Gastrocnemius medialis (tissue), 4 donors: ENCODE results near the gene ERO1B. TPM values are rescaled to one million over a fixed set of nuclear protein-coding genes. Genes with fewer than 3 reads are reported as not detected.

Experiments used
- ATAC-seq, 2 donors: fragments of 150-250 bp; one replicate each; pipeline ENCODE4 v1.9.1; 2016
- DNase-seq, 2 donors: peaks; one replicate each; pipeline ENCODE4 v3.0.0-alpha.2; 2019
- H3K27ac ChIP-seq, 4 donors: fragments of 200-600 bp; sonication (generic); 1 replicate in 1 of 4; 2 replicates in 3 of 4; pipeline ENCODE4 v1.5.1; 2016 to 2018; ENCODE audit warnings: mild to moderate bottlenecking in 2 of 4, moderate library complexity in 1 of 4
- H3K27me3 ChIP-seq, 3 donors: fragments of 200-600 bp; sonication (generic) in 2 of 3; 1 replicate in 1 of 3; 2 replicates in 2 of 3; pipeline versions ENCODE4 v1.5.1 to v1.6.0; 2016 to 2019; ENCODE audit warnings: mild to moderate bottlenecking in 1 of 3, moderate library complexity in 1 of 3
- H3K36me3 ChIP-seq, 2 donors: fragments of 200-600 bp; sonication (generic) in 1 of 2; one replicate each; pipeline ENCODE4 v1.5.1; 2017 to 2018
- H3K4me1 ChIP-seq, 2 donors: fragments of 200-600 bp; sonication (generic) in 1 of 2; one replicate each; pipeline ENCODE4 v1.5.1; 2016 to 2017; ENCODE audit warnings: mild to moderate bottlenecking in 2 of 2
- H3K4me3 ChIP-seq, 4 donors: fragments of 200-600 bp; sonication (generic) in 3 of 4; 1 replicate in 1 of 4; 2 replicates in 3 of 4; pipeline ENCODE4 v1.5.1; 2016 to 2019; ENCODE audit warnings: mild to moderate bottlenecking in 2 of 4
- H3K9me3 ChIP-seq, 3 donors: fragments of 200-600 bp; sonication (generic) in 2 of 3; 1 replicate in 1 of 3; 2 replicates in 2 of 3; pipeline ENCODE4 v1.5.1; 2016 to 2019
- POLR2A ChIP-seq, 2 donors: fragments of 450-650 bp; IDR thresholded peaks; one replicate each; pipeline ENCODE4 v1.6.1; 2017; ENCODE audit warnings: antibody characterized with exemption in 2 of 2, mild to moderate bottlenecking in 2 of 2, moderate library complexity in 2 of 2
- in situ Hi-C, 4 donors: fragments of 200-750 bp; cut with MboI; loops; one replicate each; pipeline versions ENCODE4 v1.15.0 to v1.8.0; 2017; ENCODE audit warnings: low sequenced_read_pairs in 4 of 4
- intact Hi-C: fragments of 100-400 bp; cut with DNase I; formaldehyde crosslinking; loops from one replicate; pipeline ENCODE4 v1.15.1; 2023; ENCODE audit warnings: low total_unique reads
- total RNA-seq, 4 donors: library from RNA; depleted of rRNA; stranded (reverse); fragments of >200 nt; gene quantifications; one replicate each; pipeline versions ENCODE4 v1.1.0 to v1.2.3, GENCODE V29; 2016
- TF ChIP-seq, protein P1 (sequence below), 5 experiments: fragments of 450-650 bp in 3 of 5; fragments of 200-600 bp in 2 of 5; sonication (generic) in 2 of 5; IDR thresholded peaks in 4 of 5; conservative IDR thresholded peaks in 1 of 5; 1 replicate in 4 of 5; 2 replicates in 1 of 5; pipeline ENCODE4 v1.5.1; 2016 to 2019; ENCODE audit warnings: antibody characterized with exemption in 5 of 5, mild to moderate bottlenecking in 3 of 5, moderate library complexity in 3 of 5

Gene ERO1B
- total RNA-seq, 4 donors from 2014 or later, result 3.6 to 10.2 (median 5.8) TPM

GRCh38 chr1:236166041-236166440 lies 115.7 kb downstream of the ERO1B start:
- ATAC-seq (no peak), DNase-seq (no peak)
- in situ Hi-C loops (no loop called here), intact Hi-C loops (no loop called here)
- no peaks in the 10 kb centered on the region for H3K9me3 ChIP-seq
- no peak for TF ChIP-seq POLR2A (IDR thresholded peaks at IDR 0.05)
- TF ChIP-seq, protein P1, sequence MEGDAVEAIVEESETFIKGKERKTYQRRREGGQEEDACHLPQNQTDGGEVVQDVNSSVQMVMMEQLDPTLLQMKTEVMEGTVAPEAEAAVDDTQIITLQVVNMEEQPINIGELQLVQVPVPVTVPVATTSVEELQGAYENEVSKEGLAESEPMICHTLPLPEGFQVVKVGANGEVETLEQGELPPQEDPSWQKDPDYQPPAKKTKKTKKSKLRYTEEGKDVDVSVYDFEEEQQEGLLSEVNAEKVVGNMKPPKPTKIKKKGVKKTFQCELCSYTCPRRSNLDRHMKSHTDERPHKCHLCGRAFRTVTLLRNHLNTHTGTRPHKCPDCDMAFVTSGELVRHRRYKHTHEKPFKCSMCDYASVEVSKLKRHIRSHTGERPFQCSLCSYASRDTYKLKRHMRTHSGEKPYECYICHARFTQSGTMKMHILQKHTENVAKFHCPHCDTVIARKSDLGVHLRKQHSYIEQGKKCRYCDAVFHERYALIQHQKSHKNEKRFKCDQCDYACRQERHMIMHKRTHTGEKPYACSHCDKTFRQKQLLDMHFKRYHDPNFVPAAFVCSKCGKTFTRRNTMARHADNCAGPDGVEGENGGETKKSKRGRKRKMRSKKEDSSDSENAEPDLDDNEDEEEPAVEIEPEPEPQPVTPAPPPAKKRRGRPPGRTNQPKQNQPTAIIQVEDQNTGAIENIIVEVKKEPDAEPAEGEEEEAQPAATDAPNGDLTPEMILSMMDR (IDR thresholded peaks at IDR 0.05 in 4 of 5, conservative IDR thresholded peaks at IDR 0.05 in 1 of 5), result no peak
- H3K27me3 ChIP-seq, result no peaks in the 10 kb centered on the region
- H3K27ac ChIP-seq, result no peak overlapping the region
- no peaks in the 10 kb centered on the region for H3K36me3 ChIP-seq
- no peak overlapping the region for H3K4me3 ChIP-seq
- H3K4me1 ChIP-seq, result no peaks in the 10 kb centered on the region

Other genes starting within 250 kb of the ERO1B start
- gene NID1, start 216.9 kb downstream of the ERO1B start, total RNA-seq, result 10 to 100 TPM; 33.7 to 79.0 (median 51.7) TPM
- 1 to 10 TPM in 3 of 4 donors, under 1 TPM in 1; 0.75 to 5.5 (median 5.4) TPM for gene GPR137B, start 139.4 kb downstream of the ERO1B start, total RNA-seq
- gene EDARADD, start 112.3 kb upstream of the ERO1B start, total RNA-seq, result not detected
- gene LGALS8, start 242.0 kb upstream of the ERO1B start, total RNA-seq, result 10 to 100 TPM; 11.1 to 20.7 (median 12.5) TPM